Ascending aorta (tissue), 2 donors: Measurements from ENCODE around the gene SLC28A3. TPM values are rescaled to one million over a fixed set of nuclear protein-coding genes. Genes with fewer than 3 reads are reported as not detected.
A peak's percentile ranks its signal among the peaks of the same experiment; 100 is the strongest.

Source experiments
- DNase-seq, 2 donors: peaks; one replicate each; pipeline ENCODE4 v3.0.0-alpha.2; 2019; ENCODE audit warnings: low spot score in 2 of 2
- H3K27ac ChIP-seq, 2 donors: fragments of 200-600 bp; sonication (generic); one replicate each; pipeline ENCODE4 v1.5.1; 2016 to 2017; ENCODE audit warnings: mild to moderate bottlenecking in 1 of 2
- H3K27me3 ChIP-seq: fragments of 200-600 bp; sonication (generic); one replicate; pipeline ENCODE4 v1.5.1; 2017
- H3K36me3 ChIP-seq, 2 donors: fragments of 200-600 bp; sonication (generic); one replicate each; pipeline ENCODE4 v1.5.1; 2016
- H3K4me1 ChIP-seq, 2 donors: fragments of 200-600 bp; sonication (generic); one replicate each; pipeline ENCODE4 v1.5.1; 2016 to 2017; ENCODE audit warnings: mild to moderate bottlenecking in 1 of 2
- H3K4me3 ChIP-seq, 2 donors: fragments of 200-600 bp; sonication (generic); one replicate each; pipeline ENCODE4 v1.5.1; 2016 to 2017; ENCODE audit warnings: mild to moderate bottlenecking in 1 of 2
- H3K9me3 ChIP-seq, 2 donors: fragments of 200-600 bp; sonication (generic); one replicate each; pipeline ENCODE4 v1.5.1; 2016
- CTCF ChIP-seq, 3 experiments: fragments of 200-600 bp in 2 of 3; fragments of 450-650 bp in 1 of 3; sonication (generic) in 2 of 3; IDR thresholded peaks; one replicate each; pipeline ENCODE4 v1.5.1; 2016 to 2019; ENCODE audit warnings: antibody characterized with exemption in 3 of 3, mild to moderate bottlenecking in 1 of 3, moderate library complexity in 1 of 3
- intact Hi-C: fragments of 100-400 bp; cut with DNase I; formaldehyde crosslinking; loops from one replicate; pipeline ENCODE4 v1.15.1; 2023
- total RNA-seq: library from RNA; depleted of rRNA; stranded (reverse); fragments of >200 nt; gene quantifications from one replicate; pipeline ENCODE4 v1.1.0, GENCODE V29; 2016

SLC28A3 gene
- total RNA-seq, 1 donor from 2014 or later: not detected

DNA sequence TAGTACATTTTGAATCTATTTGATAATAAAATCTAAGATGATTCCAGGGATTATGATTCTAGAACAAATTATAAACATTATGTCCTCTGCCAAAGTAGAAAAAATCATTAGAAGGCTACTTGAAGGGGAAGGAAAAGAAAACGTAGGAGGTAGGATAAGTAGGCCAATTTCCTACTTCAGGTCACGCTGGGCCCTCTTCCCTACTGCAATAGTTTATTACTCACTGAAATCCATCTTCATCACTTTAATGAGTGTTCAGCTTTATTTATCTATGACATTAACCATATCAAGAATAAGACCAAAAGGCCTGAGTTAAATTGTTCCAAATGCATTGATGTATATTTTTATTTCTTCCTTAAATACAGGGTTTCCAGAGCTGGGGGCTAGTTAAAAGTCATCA lies 21.6 kb downstream of the SLC28A3 start:
- no peaks in the 10 kb centered on the region for H3K27me3 ChIP-seq
- no peak overlapping the region for H3K27ac ChIP-seq
- no peak overlapping the region for H3K4me3 ChIP-seq
- no peaks in the 10 kb centered on the region for H3K36me3 ChIP-seq
- no peak for TF ChIP-seq CTCF (IDR thresholded peaks at IDR 0.05)
- no peaks in the 10 kb centered on the region for H3K9me3 ChIP-seq
- H3K4me1 ChIP-seq: no peaks in the 10 kb centered on the region
- intact Hi-C loops: no loop called here
- no peak for DNase-seq

DNA sequence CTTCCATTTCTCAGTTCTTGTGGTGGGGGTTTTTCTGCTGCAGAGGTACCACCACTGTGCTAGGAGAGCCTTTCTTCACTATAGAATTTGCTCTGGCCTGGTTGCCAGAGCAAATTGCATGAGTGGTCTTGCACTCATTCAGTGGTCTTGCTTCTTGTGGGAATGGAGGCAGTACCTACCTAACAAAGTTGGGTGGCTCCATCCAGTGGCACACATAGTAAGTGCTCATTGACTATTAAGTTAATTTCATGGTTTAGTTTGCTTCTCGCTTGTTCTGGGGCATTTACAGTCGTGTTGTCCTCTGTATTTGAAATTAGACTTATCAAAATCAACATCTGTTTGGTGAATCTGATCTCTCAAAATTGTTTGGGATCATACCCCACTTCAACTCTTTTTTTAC lies 23.0 kb downstream of the SLC28A3 start:
- no peaks in the 10 kb centered on the region for H3K36me3 ChIP-seq
- no peaks in the 10 kb centered on the region for H3K4me1 ChIP-seq
- TF ChIP-seq CTCF (IDR thresholded peaks at IDR 0.05): no peak
- intact Hi-C loops: no loop called here
- no peaks in the 10 kb centered on the region for H3K27me3 ChIP-seq
- DNase-seq: no peak
- H3K4me3 ChIP-seq: no peak overlapping the region
- no peaks in the 10 kb centered on the region for H3K9me3 ChIP-seq
- no peak overlapping the region for H3K27ac ChIP-seq

DNA sequence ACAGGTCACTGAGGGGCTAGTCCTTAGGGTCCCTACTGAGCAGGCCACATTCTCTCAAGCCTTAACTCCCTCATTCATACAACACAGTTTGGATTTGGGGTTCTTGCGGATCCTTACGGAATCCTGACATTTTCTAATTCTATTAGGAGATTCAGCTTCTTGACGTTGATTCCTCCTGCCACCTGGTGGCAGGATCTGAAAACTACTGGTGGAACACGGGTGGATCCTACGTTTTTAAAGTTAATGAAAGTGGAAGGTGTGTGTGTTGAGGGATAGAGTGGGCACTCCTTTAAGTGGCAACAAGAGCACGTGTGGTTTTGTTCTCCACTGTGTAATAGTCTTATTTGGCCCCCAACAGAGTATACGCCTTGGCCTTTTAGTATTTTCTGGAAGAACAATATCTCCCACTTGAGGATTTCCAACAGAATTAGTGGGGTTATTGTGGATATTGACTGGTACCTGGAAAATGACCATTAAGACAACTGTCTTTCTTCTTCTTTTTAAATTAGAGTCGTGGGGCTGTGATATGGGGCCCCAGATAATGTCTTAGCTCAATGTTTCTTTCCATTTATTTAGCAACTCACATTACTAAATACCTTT lies 25.2 kb downstream of the SLC28A3 start:
- Histone ChIP-seq H3K36me3 (no peaks in the 10 kb centered on the region), H3K4me1 (no peaks in the 10 kb centered on the region), H3K27me3 (no peaks in the 10 kb centered on the region), H3K27ac (no peak overlapping the region), H3K4me3 (no peak overlapping the region), H3K9me3 (no peaks in the 10 kb centered on the region)
- intact Hi-C loops: loop anchor here (1.0 kb wide), 1 partner anchor 377 kb away; no protein-coding TSS in a partner anchor
- DNase-seq: peak in 1 of 2 donors; percentile 64
- peak; percentile 51 to 73 (median 56) for TF ChIP-seq CTCF (IDR thresholded peaks at IDR 0.05)

GRCh38 chr9:84314306-84314705 lies 26.3 kb downstream of the SLC28A3 start:
- Histone ChIP-seq H3K27me3 (no peaks in the 10 kb centered on the region), H3K4me3 (no peak overlapping the region), H3K4me1 (no peaks in the 10 kb centered on the region), H3K27ac (no peak overlapping the region), H3K9me3 (no peaks in the 10 kb centered on the region), H3K36me3 (no peaks in the 10 kb centered on the region)
- DNase-seq: no peak
- TF ChIP-seq CTCF (IDR thresholded peaks at IDR 0.05): no peak
- intact Hi-C loops: no loop called here

- intact Hi-C loops: no loop called here
- DNase-seq: no peak
- no peaks in the 10 kb centered on the region for H3K36me3 ChIP-seq
- H3K4me1 ChIP-seq: no peaks in the 10 kb centered on the region
- H3K27ac ChIP-seq: no peak overlapping the region
- no peaks in the 10 kb centered on the region for H3K9me3 ChIP-seq
- TF ChIP-seq CTCF (IDR thresholded peaks at IDR 0.05): no peak
- no peaks in the 10 kb centered on the region for H3K27me3 ChIP-seq
- no peak overlapping the region for H3K4me3 ChIP-seq
These were observed 29.7 kb downstream of the SLC28A3 start for GRCh38 chr9:84310883-84311282.
